Heart right ventricle (tissue), 16 donors: Measurements from ENCODE around the gene DAPK1. TPM values are rescaled to one million over a fixed set of nuclear protein-coding genes. Genes with fewer than 3 reads are reported as not detected.
A peak's percentile ranks its signal among the peaks of the same experiment; 100 is the strongest.

Experiments used
- ATAC-seq, 8 donors: fragments of 200-7000 bp; cut with Tn5 transposase; one replicate each; pipeline ENCODE4 v1.9.1; 2020; ENCODE audit warnings: mild to moderate bottlenecking in 8 of 8, moderate library complexity in 8 of 8, moderate number of reproducible peaks in 1 of 8
- DNase-seq, 2 donors: peaks; one replicate each; pipeline ENCODE4 v3.0.0-alpha.2; 2020
- H3K27ac ChIP-seq, 10 donors: fragments of 200-600 bp; sonication (generic) in 2 of 10; one replicate each; pipeline versions ENCODE4 v1.5.0 to v1.8.0; 2020 to 2022; ENCODE audit warnings: mild to moderate bottlenecking in 3 of 10
- H3K27me3 ChIP-seq, 7 donors: fragments of 200-600 bp; one replicate each; pipeline ENCODE4 v1.8.0; 2021 to 2022; ENCODE audit warnings: mild to moderate bottlenecking in 2 of 7
- H3K36me3 ChIP-seq, 9 donors: fragments of 200-600 bp; sonication (generic) in 1 of 9; one replicate each; pipeline versions ENCODE4 v1.5.0 to v1.8.0; 2020 to 2022; ENCODE audit warnings: mild to moderate bottlenecking in 2 of 9
- H3K4me1 ChIP-seq, 9 donors: fragments of 200-600 bp; sonication (generic) in 1 of 9; one replicate each; pipeline versions ENCODE4 v1.5.0 to v1.8.0; 2020 to 2022; ENCODE audit warnings: mild to moderate bottlenecking in 4 of 9
- H3K4me3 ChIP-seq, 10 donors: fragments of 200-600 bp; sonication (generic) in 2 of 10; one replicate each; pipeline versions ENCODE4 v1.5.0 to v1.8.0; 2020 to 2022; ENCODE audit warnings: mild to moderate bottlenecking in 7 of 10, moderate library complexity in 2 of 10
- H3K9me3 ChIP-seq, 11 donors: fragments of 200-600 bp in 10 of 11; sonication (generic) in 2 of 11; one replicate each; pipeline versions ENCODE4 v1.5.0 to v1.8.0; 2013 to 2022; ENCODE audit warnings: mild to moderate bottlenecking in 2 of 11, control low read depth in 1 of 11, moderate library complexity in 1 of 11
- CTCF ChIP-seq, 9 donors: fragments of 200-600 bp; sonication (generic) in 2 of 9; IDR thresholded peaks; one replicate each; pipeline versions ENCODE4 v1.5.0 to v1.8.0; 2021 to 2022; ENCODE audit warnings: antibody characterized with exemption in 9 of 9, mild to moderate bottlenecking in 5 of 9, moderate library complexity in 1 of 9
- WGBS, 2 donors: extraction: QIAGEN DNeasy Blood & Tissue Kit; methylation state at CpG; one replicate each; pipeline ENCODE4 v1.1.7; 2013; ENCODE audit warnings: inconsistent platforms in 1 of 2; 5-methylcytosine and 5-hydroxymethylcytosine counted together
- intact Hi-C, 10 donors: fragments of 100-400 bp; cut with DNase I; formaldehyde crosslinking; loops; one replicate each; pipeline versions ENCODE4 v1.11.1 to v1.14.2; 2022
- long read RNA-seq, 3 donors: library from polyadenylated mRNA; unstranded; transcript quantifications; one replicate each; pipeline ENCODE4 v2.0.0, GENCODE V29; 2020 to 2021
- polyA plus RNA-seq, 2 donors: library from polyadenylated mRNA; stranded (reverse); fragments of 200-250 nt; gene quantifications; one replicate each; pipeline ENCODE4 v1.2.3, GENCODE V29; 2013
- total RNA-seq, 10 donors: library from RNA; stranded (reverse); fragmentation: NEBNext Ultra II Directional in 3 of 10; extraction: Animal tissue kit (Norgen Biotek cat#: 25700) in 3 of 10; gene quantifications; one replicate each; pipeline versions ENCODE4 v1.2.1 to v1.2.4, GENCODE V29; 2021 to 2023
- donor health status: Arrhythmogenic right ventricular cardiomyopathy.
- donor health status: ischemic (EF 13 %, LVEDD 7.1; RV severe dilation, severe dysfunction).
- donor health status: healthy with polysubstance abuse.
- donor health status: DM: no; HTN: yes; CAD: no.
- donor health status: DM: no; HTN: no; CAD: no.
- donor health status: ischemic (EF 25% LVEDD 6.9; RV normal size, moderate dysfunction).
- donor health status: ischemic (EF 25% LVEDD 5.7; RV mildly dilated, moderate dysfunction).
- donor health status: healthy.
- donor health status: DM: yes; HTN: yes; CAD: no.
- donor health status: Ischemic cardiomyopathy.
- donor health status: ischemic (EF 35%, LVEDD 5.7; RV mildly dilated, moderate dysfunction).
- donor health status: nonischemic (EF 11% LVEDD 7.7; RV severe dilation, severe dysfunction).
- donor health status: DM: yes; HTN: yes; CAD: no.
- donor health status: PGD.
- donor health status: ischemic (EF 29% LVEDD 5.4; RV normal size, mild dysfunction).
- donor health status: nonischemic (EF 23%, LVEDD 6.1; RV moderate dilation, normal function).

Gene DAPK1
- total RNA-seq (10 to 100 TPM in 1 of 10 donors, 1 to 10 TPM in 9; 2.3 to 15.5 (median 4.3) TPM), polyA plus RNA-seq (1 to 10 TPM; 1.1 to 2.2 TPM)
- long read RNA-seq, donor 1, partial matches to known transcripts = 2 of 3 reads
- long read RNA-seq, donor 1, other reads (novel, unspliced or antisense) = 1 of 3 reads
- long read RNA-seq, donor 2, full-length matches to known transcripts = 1 of 3 reads
- long read RNA-seq, donor 2, partial matches to known transcripts = 2 of 3 reads
- long read RNA-seq, donor 2, other reads (novel, unspliced or antisense) = 0 of 3 reads
- long read RNA-seq, donor 3, partial matches to known transcripts = 1 of 1 reads
- long read RNA-seq, donor 3, other reads (novel, unspliced or antisense) = 0 of 1 reads

DNA sequence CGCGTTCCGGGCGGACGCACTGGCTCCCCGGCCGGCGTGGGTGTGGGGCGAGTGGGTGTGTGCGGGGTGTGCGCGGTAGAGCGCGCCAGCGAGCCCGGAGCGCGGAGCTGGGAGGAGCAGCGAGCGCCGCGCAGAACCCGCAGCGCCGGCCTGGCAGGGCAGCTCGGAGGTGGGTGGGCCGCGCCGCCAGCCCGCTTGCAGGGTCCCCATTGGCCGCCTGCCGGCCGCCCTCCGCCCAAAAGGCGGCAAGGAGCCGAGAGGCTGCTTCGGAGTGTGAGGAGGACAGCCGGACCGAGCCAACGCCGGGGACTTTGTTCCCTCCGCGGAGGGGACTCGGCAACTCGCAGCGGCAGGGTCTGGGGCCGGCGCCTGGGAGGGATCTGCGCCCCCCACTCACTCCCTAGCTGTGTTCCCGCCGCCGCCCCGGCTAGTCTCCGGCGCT is at the start of gene DAPK1:
Gene DAPK1 (plus strand): TSS at position 264 of the 442 bp plus-strand sequence. CDS start 1,211 bp downstream, outside the sequence.
- H3K36me3 ChIP-seq = no peaks in the 10 kb centered on the region
- H3K4me3 ChIP-seq = peak within 1 kb of the TSS; percentile 46 to 76 (median 64)
- no peaks in the 10 kb centered on the region for H3K9me3 ChIP-seq
- peaks cover 7 to 61% (median 45%) of the 10 kb centered on the region in 7 donors for H3K27me3 ChIP-seq
- 0% methylated on average over 43 to 55 of the region's 55 CpGs for WGBS, 2 donors
- peak in 3 of 9 donors; percentile 5 to 18 (median 14) for TF ChIP-seq CTCF (IDR thresholded peaks at IDR 0.05)
- intact Hi-C loops = loop anchor here in 1 of 10 donors (10.0 kb wide), 1 partner anchor 167 kb away; no protein-coding TSS in a partner anchor
- DNase-seq (peak; percentile 21 to 60), ATAC-seq (peak; percentile 71 to 90 (median 79))
- H3K4me1 ChIP-seq = peaks cover 0 to 58% (median 12%) of the 10 kb centered on the region in 9 donors
- peak within 1 kb of the TSS in 8 of 10 donors; percentile 2 to 91 (median 57) for H3K27ac ChIP-seq

DNA sequence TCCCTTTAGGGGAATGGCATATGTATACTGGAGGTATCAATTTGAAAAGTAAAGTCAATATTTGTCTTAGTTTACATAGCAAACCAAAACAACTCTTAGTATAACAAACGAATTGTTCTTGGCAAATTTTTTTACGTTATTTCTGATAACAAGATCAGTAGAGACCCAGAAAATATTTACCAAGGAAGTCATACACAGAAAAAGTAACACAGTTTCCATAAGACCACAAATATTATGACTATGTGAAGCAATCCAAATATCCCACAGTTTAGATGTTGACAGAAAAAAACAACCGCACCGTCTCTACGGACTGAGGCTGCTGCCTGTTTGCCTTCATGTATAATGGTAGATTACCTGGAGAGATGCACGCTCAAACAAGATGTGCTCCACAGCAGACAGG is 46.5 kb upstream of the DAPK1 start:
- Histone ChIP-seq H3K27me3 (peaks cover 0 to 5% (median 0%) of the 10 kb centered on the region in 7 donors), H3K27ac (no peak overlapping the region), H3K4me3 (no peak overlapping the region), H3K9me3 (peaks cover 0 to 17% (median 5%) of the 10 kb centered on the region in 11 donors), H3K36me3 (no peaks in the 10 kb centered on the region), H3K4me1 (no peaks in the 10 kb centered on the region)
- intact Hi-C loops = no loop called here
- ATAC-seq = no peak
- WGBS, 2 donors = 61 to 79% methylated on average over 6 of the region's 6 CpGs
- no peak for TF ChIP-seq CTCF (IDR thresholded peaks at IDR 0.05)
- DNase-seq = no peak

DNA sequence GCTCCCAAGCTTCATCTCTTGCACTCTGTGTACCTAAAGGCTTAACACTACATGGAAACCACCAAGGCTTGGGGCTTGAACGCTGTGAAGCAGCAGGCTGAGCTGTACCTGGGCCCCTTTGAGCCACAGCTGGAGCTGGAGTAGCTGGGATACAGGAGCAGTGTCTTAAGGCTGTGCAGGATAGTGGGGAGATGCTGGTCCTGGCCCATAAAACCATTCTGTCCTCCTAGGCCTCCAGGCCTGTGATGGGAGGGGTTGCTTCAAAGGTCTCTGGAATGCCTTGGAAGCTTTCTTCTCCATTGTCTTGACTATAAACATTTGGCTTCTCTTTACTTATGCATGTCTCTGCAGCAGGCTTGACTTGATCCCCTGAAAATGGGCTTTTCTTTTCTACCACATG is 42.3 kb upstream of the DAPK1 start:
- DNase-seq (no peak), ATAC-seq (no peak)
- Histone ChIP-seq H3K27me3 (peaks cover 0 to 5% (median 0%) of the 10 kb centered on the region in 7 donors), H3K9me3 (peaks cover 0 to 18% (median 5%) of the 10 kb centered on the region in 11 donors), H3K27ac (no peak overlapping the region), H3K36me3 (no peaks in the 10 kb centered on the region), H3K4me1 (no peaks in the 10 kb centered on the region), H3K4me3 (no peak overlapping the region)
- no peak for TF ChIP-seq CTCF (IDR thresholded peaks at IDR 0.05)
- WGBS, 2 donors = 70 to 80% methylated on average over 1 of the region's 1 CpG
- intact Hi-C loops = no loop called here

GRCh38 chr9:87461256-87461655 is 36.4 kb upstream of the DAPK1 start:
- no peak overlapping the region for H3K27ac ChIP-seq
- intact Hi-C loops = no loop called here

More at GRCh38 chr9:87461256-87461655, 36.4 kb upstream of the DAPK1 start:
- peaks cover 0 to 11% (median 0%) of the 10 kb centered on the region in 9 donors for H3K4me1 ChIP-seq
- DNase-seq (no peak), ATAC-seq (no peak)
- H3K27me3 ChIP-seq = peaks cover 0 to 4% (median 0%) of the 10 kb centered on the region in 7 donors
- no peak overlapping the region for H3K4me3 ChIP-seq
- no peak for TF ChIP-seq CTCF (IDR thresholded peaks at IDR 0.05)
- WGBS, 2 donors = 60 to 62% methylated on average over 4 of the region's 4 CpGs
- no peaks in the 10 kb centered on the region for H3K36me3 ChIP-seq
- H3K9me3 ChIP-seq = peaks cover 0 to 1% (median 0%) of the 10 kb centered on the region in 11 donors
